ENCODE results near the gene MCAT. TPM values are rescaled to one million over a fixed set of nuclear protein-coding genes. Genes with fewer than 3 reads are reported as not detected.

The MCAT gene
- total RNA-seq, 1 donor, result 21.4 TPM

DNA sequence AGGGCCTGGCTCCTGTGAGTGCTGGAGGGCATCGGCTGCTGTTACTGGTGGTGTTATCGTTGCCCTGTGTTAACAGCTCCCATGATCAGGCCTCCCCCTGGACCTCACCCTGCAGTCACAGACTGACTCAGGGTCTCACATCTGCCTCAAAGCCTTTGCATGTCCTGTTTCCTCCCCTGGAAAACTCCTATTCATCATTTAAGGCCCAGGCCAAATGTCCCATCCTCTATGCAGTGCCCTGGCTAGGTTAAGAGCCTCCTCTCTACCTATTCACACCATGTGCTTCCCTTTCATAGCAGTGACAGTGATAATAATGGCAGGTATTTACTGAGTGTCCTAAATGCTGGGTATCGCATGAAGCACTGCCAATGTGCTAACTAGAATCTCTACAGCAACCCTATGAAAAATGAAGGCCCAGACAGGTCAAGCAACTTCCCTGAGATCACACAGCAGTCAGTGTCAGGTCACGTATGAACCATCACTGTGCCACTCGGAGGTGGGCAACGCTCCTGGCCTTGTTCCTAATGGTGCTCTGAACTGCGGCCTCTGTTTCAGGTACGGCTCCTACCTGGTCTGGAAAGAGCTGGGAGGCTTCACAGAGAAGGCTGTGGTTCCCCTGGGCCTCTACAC lies 17.4 kb upstream of the MCAT start:
- H4K20me1 ChIP-seq (ENCODE audit: insufficient read depth, low read length), result peaks cover 47% of the 10 kb centered on the region
- DNase-seq (ENCODE audit: insufficient read length, low spot score, missing footprints), result peak; percentile 25
- peaks cover 21% of the 10 kb centered on the region for H3K36me3 ChIP-seq (ENCODE audit: insufficient read depth, low read length)
- no peaks in the 10 kb centered on the region for H3K27me3 ChIP-seq (ENCODE audit: insufficient read depth, low read length)
- no peak overlapping the region for H3K27ac ChIP-seq (ENCODE audit: low read depth, low read length)
- H3K4me3 ChIP-seq (ENCODE audit: insufficient read depth, low read length), result no peak overlapping the region
- no peak overlapping the region for H3K4me2 ChIP-seq (ENCODE audit: insufficient read depth, low read length)
- no peak overlapping the region for H2AFZ ChIP-seq (ENCODE audit: low read length)
- H3K79me2 ChIP-seq (ENCODE audit: insufficient read depth, low read length), result peaks cover 50% of the 10 kb centered on the region
- no peaks in the 10 kb centered on the region for H3K9me3 ChIP-seq (ENCODE audit: low read depth, low read length)
- no peaks in the 10 kb centered on the region for H3K4me1 ChIP-seq (ENCODE audit: insufficient read depth, low read length)
- TF ChIP-seq, protein P1, sequence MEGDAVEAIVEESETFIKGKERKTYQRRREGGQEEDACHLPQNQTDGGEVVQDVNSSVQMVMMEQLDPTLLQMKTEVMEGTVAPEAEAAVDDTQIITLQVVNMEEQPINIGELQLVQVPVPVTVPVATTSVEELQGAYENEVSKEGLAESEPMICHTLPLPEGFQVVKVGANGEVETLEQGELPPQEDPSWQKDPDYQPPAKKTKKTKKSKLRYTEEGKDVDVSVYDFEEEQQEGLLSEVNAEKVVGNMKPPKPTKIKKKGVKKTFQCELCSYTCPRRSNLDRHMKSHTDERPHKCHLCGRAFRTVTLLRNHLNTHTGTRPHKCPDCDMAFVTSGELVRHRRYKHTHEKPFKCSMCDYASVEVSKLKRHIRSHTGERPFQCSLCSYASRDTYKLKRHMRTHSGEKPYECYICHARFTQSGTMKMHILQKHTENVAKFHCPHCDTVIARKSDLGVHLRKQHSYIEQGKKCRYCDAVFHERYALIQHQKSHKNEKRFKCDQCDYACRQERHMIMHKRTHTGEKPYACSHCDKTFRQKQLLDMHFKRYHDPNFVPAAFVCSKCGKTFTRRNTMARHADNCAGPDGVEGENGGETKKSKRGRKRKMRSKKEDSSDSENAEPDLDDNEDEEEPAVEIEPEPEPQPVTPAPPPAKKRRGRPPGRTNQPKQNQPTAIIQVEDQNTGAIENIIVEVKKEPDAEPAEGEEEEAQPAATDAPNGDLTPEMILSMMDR (IDR thresholded peaks at IDR 0.05; ENCODE audit: extremely low read depth, low read depth, low read length), result no peak

DNA sequence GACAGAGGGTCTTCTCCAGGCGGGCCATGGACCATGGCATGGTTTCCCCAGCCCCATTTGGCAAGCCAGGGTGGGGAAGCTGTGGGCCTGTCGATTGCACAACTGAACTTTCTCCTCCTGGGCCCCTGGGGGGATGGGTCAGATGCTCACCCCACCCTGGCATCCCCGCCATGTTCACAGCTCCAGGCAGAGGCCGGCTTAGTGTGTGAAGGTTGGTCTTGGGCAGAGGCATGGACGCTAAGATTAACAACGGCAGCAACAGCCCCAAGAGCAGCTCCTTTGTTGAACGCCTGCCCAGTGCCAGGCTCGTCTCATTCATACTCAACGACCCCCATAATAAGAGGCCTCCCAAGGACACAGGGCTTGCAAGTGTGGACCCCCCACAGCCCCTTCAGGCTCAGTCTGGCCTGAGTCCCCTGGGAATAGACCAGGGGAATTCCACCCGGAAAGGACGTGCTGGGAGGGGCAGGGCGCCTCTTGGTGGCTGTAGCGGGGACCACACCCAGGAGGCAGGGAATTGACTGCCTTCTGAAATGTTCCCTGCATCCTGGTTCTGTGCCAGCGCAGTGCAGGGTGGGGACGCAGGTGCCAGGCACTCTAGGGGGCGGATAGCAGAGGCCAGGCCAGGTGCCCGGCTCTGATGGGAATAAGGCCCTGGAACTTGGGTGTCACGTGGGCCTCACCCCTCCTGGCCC lies 16.4 kb upstream of the MCAT start:
- Histone ChIP-seq H3K9me3 (ENCODE audit: low read depth, low read length) (no peaks in the 10 kb centered on the region), H3K4me1 (ENCODE audit: insufficient read depth, low read length) (no peaks in the 10 kb centered on the region), H3K27ac (ENCODE audit: low read depth, low read length) (no peak overlapping the region), H3K79me2 (ENCODE audit: insufficient read depth, low read length) (peaks cover 60% of the 10 kb centered on the region), H2AFZ (ENCODE audit: low read length) (no peak overlapping the region), H3K4me3 (ENCODE audit: insufficient read depth, low read length) (no peak overlapping the region), H3K36me3 (ENCODE audit: insufficient read depth, low read length) (peaks cover 21% of the 10 kb centered on the region), H3K27me3 (ENCODE audit: insufficient read depth, low read length) (no peaks in the 10 kb centered on the region), H4K20me1 (ENCODE audit: insufficient read depth, low read length) (peaks cover 53% of the 10 kb centered on the region), H3K4me2 (ENCODE audit: insufficient read depth, low read length) (no peak overlapping the region)
- peak; percentile 84 for DNase-seq (ENCODE audit: insufficient read length, low spot score, missing footprints)
- TF ChIP-seq, protein P1 (IDR thresholded peaks at IDR 0.05; ENCODE audit: extremely low read depth, low read depth, low read length), result peak; percentile 31

DNA sequence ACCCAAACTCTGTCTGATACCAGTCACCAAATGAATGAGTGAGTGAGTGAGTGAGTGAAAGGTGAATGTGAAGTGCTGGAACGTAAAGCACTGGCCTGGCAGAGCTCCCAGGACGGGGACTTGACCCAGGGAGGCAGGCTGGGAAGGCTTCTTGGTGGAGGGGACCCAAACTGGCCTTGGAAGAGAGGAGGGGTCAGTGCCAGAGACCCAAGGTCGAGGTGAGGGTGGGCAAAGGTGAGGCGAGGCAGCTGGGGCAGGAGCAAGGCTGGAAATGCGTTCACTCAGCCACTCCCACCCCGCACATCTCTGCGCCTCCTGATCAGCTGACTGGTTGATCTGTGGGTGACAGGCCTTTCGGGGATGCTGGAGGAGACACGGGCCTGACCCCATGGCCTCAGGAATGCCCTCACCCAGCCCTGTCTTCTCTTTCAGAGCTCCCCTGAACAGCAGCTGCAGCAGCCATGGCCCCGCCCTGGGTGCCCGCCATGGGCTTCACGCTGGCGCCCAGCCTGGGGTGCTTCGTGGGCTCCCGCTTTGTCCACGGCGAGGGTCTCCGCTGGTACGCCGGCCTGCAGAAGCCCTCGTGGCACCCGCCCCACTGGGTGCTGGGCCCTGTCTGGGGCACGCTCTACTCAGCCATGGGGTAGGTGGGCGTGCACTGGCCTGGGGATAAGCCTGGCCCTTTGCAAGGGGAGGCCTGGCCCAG lies 15.7 kb upstream of the MCAT start:
- no peaks in the 10 kb centered on the region for H3K9me3 ChIP-seq (ENCODE audit: low read depth, low read length)
- no peaks in the 10 kb centered on the region for H3K27me3 ChIP-seq (ENCODE audit: insufficient read depth, low read length)
- DNase-seq (ENCODE audit: insufficient read length, low spot score, missing footprints), result peak; percentile 79
- no peak overlapping the region for H3K4me3 ChIP-seq (ENCODE audit: insufficient read depth, low read length)
- peaks cover 67% of the 10 kb centered on the region for H3K79me2 ChIP-seq (ENCODE audit: insufficient read depth, low read length)
- peaks cover 55% of the 10 kb centered on the region for H4K20me1 ChIP-seq (ENCODE audit: insufficient read depth, low read length)
- H3K27ac ChIP-seq (ENCODE audit: low read depth, low read length), result no peak overlapping the region
- H3K4me1 ChIP-seq (ENCODE audit: insufficient read depth, low read length), result peaks cover 3% of the 10 kb centered on the region
- H3K4me2 ChIP-seq (ENCODE audit: insufficient read depth, low read length), result no peak overlapping the region
- TF ChIP-seq, protein P1 (IDR thresholded peaks at IDR 0.05; ENCODE audit: extremely low read depth, low read depth, low read length), result no peak
- no peak overlapping the region for H2AFZ ChIP-seq (ENCODE audit: low read length)
- H3K36me3 ChIP-seq (ENCODE audit: insufficient read depth, low read length), result peaks cover 21% of the 10 kb centered on the region
